Astrocyte (in vitro differentiated cells and primary cell): ENCODE measurements around the gene RAB8B. TPM values are rescaled to one million over a fixed set of nuclear protein-coding genes. Genes with fewer than 3 reads are reported as not detected.

Source experiments
- DNase-seq: peaks from one replicate; pipeline ENCODE4 v3.0.0-alpha.2; 2010; ENCODE audit warnings: low read depth
- FAIRE-seq: peaks from 2 replicates; lab custom pipeline; 2011; peaks lifted over from hg19 to GRCh38; lab: Jason Lieb, UNC
- H2AFZ ChIP-seq: 2 replicates; pipeline ENCODE4 v1.6.0; 2012; ENCODE audit warnings: low read depth, low read length, inconsistent platforms
- H3K27ac ChIP-seq: 2 replicates; pipeline ENCODE4 v1.5.1; 2011; ENCODE audit warnings: low read depth, low read length, inconsistent platforms
- H3K27me3 ChIP-seq: 2 replicates; pipeline ENCODE4 v1.6.0; 2011; ENCODE audit warnings: low read length, inconsistent platforms; ENCODE audit not compliant: insufficient read depth
- H3K36me3 ChIP-seq: 2 replicates; pipeline ENCODE4 v1.5.1; 2011; ENCODE audit warnings: low read length, inconsistent platforms; ENCODE audit not compliant: insufficient read depth
- H3K4me1 ChIP-seq: 2 replicates; pipeline ENCODE4 v1.5.1; 2011; ENCODE audit warnings: low read length, inconsistent platforms; ENCODE audit not compliant: insufficient read depth
- H3K4me2 ChIP-seq: 2 replicates; pipeline ENCODE4 v1.6.0; 2012; ENCODE audit warnings: low read length, inconsistent platforms
- H3K4me3 ChIP-seq: 2 replicates; pipeline ENCODE4 v1.5.1; 2011; ENCODE audit warnings: low read depth, mild to moderate bottlenecking, low read length, inconsistent platforms; ENCODE audit not compliant: insufficient read depth
- H3K79me2 ChIP-seq: 2 replicates; pipeline ENCODE4 v1.6.0; 2012; ENCODE audit warnings: mild to moderate bottlenecking, low read length, inconsistent platforms; ENCODE audit not compliant: insufficient read depth
- H3K9ac ChIP-seq: 2 replicates; pipeline ENCODE4 v1.6.0; 2012; ENCODE audit warnings: mild to moderate bottlenecking, low read length, inconsistent platforms
- H3K9me3 ChIP-seq: 2 replicates; pipeline ENCODE4 v1.5.1; 2012; ENCODE audit warnings: low read depth, mild to moderate bottlenecking, low read length, inconsistent platforms; ENCODE audit not compliant: insufficient read depth
- H4K20me1 ChIP-seq: 2 replicates; pipeline ENCODE4 v1.6.0; 2012; ENCODE audit warnings: low read length, inconsistent platforms; ENCODE audit not compliant: insufficient read depth
- H3K27ac Mint-ChIP-seq: one replicate; pipeline ENCODE4 v1.8.0; 2021; ENCODE audit warnings: mild to moderate bottlenecking, mixed read lengths; ENCODE audit not compliant: unreplicated experiment
- H3K27me3 Mint-ChIP-seq: one replicate; pipeline ENCODE4 v1.8.0; 2021; ENCODE audit warnings: low read depth, mixed read lengths; ENCODE audit not compliant: unreplicated experiment
- H3K36me3 Mint-ChIP-seq: one replicate; pipeline ENCODE4 v1.8.0; 2021; ENCODE audit warnings: low read depth, mixed read lengths; ENCODE audit not compliant: unreplicated experiment
- H3K4me1 Mint-ChIP-seq: one replicate; pipeline ENCODE4 v1.8.0; 2021; ENCODE audit warnings: low read depth, mixed read lengths; ENCODE audit not compliant: unreplicated experiment
- H3K4me3 Mint-ChIP-seq: one replicate; pipeline ENCODE4 v1.8.0; 2021; ENCODE audit warnings: mild to moderate bottlenecking, moderate library complexity, mixed read lengths; ENCODE audit not compliant: unreplicated experiment
- H3K9me3 Mint-ChIP-seq: one replicate; pipeline ENCODE4 v1.8.0; 2021; ENCODE audit warnings: mild to moderate bottlenecking, mixed read lengths; ENCODE audit not compliant: unreplicated experiment
- EZH2 ChIP-seq: IDR thresholded peaks from 2 replicates; pipeline ENCODE4 v1.6.1; 2012; ENCODE audit warnings: mild to moderate bottlenecking, low read length, inconsistent platforms; ENCODE audit not compliant: insufficient read depth
- total RNA-seq: library from RNA; stranded (reverse); gene quantifications from 2 replicates; pipeline ENCODE4 v1.2.1, GENCODE V29; 2021
- TF ChIP-seq, protein P1 (sequence below): IDR thresholded peaks from 2 replicates; pipeline ENCODE4 v1.5.1; 2011; ENCODE audit warnings: low read depth, mild to moderate bottlenecking, inconsistent platforms, low read length, moderate library complexity; ENCODE audit not compliant: insufficient read depth

RAB8B gene
- total RNA-seq, 1 donor from 2014 or later, result 49.3 TPM

DNA sequence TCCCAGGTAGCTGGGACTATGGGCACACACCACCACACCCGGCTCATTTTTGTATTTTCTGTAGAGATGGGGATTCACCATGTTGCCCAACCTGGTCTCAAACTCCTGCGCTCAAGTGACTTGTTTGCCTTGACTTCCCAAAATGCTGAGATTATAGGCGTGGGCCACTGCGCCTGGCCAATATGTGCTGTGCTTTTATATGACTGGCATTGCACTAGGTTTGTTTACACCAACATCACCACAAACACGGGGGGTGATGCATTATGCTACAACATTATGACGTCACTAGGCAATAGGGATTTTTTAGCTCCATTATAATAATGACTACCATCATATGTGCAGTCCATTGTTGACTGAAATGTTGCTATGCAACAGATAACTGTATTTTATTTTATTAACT is 94.9 kb downstream of the RAB8B start:
- Mint-ChIP-seq H3K9me3 (no peaks in the 10 kb centered on the region), H3K27me3 (no peaks in the 10 kb centered on the region), H3K27ac (no peak overlapping the region), H3K36me3 (peaks cover 7% of the 10 kb centered on the region), H3K4me3 (no peak overlapping the region), H3K4me1 (peaks cover 14% of the 10 kb centered on the region)
- Histone ChIP-seq H3K27ac (no peak overlapping the region), H2AFZ (no peak overlapping the region), H3K9ac (no peak overlapping the region), H3K36me3 (peaks cover 9% of the 10 kb centered on the region), H3K4me1 (peaks cover 7% of the 10 kb centered on the region), H3K27me3 (no peaks in the 10 kb centered on the region), H4K20me1 (no peaks in the 10 kb centered on the region), H3K4me2 (no peak overlapping the region), H3K79me2 (no peaks in the 10 kb centered on the region), H3K4me3 (no peak overlapping the region), H3K9me3 (no peaks in the 10 kb centered on the region)
- DNase-seq (no peak), FAIRE-seq (no peak)
- TF ChIP-seq EZH2, result no peak
- TF ChIP-seq, protein P1, sequence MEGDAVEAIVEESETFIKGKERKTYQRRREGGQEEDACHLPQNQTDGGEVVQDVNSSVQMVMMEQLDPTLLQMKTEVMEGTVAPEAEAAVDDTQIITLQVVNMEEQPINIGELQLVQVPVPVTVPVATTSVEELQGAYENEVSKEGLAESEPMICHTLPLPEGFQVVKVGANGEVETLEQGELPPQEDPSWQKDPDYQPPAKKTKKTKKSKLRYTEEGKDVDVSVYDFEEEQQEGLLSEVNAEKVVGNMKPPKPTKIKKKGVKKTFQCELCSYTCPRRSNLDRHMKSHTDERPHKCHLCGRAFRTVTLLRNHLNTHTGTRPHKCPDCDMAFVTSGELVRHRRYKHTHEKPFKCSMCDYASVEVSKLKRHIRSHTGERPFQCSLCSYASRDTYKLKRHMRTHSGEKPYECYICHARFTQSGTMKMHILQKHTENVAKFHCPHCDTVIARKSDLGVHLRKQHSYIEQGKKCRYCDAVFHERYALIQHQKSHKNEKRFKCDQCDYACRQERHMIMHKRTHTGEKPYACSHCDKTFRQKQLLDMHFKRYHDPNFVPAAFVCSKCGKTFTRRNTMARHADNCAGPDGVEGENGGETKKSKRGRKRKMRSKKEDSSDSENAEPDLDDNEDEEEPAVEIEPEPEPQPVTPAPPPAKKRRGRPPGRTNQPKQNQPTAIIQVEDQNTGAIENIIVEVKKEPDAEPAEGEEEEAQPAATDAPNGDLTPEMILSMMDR, result no peak

DNA sequence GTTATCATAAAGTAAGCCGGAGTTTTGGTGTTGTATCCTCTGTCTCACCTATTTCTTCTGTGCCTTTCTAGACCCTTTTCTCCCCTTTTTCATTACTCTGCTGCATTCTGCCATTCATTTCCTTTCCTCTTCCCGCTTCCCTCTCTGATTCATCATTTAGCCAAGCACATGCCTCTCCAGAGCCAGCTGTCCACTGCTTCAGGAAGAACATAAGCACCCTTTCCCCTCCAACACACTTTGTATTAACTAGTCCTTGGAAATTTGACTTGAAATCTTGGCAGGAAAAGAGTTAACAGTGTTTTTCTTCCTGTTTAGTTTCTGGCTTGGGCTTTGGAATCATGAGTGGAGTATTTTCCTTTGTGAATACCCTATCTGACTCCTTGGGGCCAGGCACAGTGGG is 97.7 kb downstream of the RAB8B start:
- Histone ChIP-seq H3K36me3 (peaks cover 6% of the 10 kb centered on the region), H3K27ac (no peak overlapping the region), H4K20me1 (no peaks in the 10 kb centered on the region), H3K27me3 (no peaks in the 10 kb centered on the region), H3K4me1 (peaks cover 22% of the 10 kb centered on the region), H3K4me3 (no peak overlapping the region), H3K9me3 (no peaks in the 10 kb centered on the region), H3K4me2 (peak overlapping the region; percentile 45), H2AFZ (no peak overlapping the region), H3K79me2 (no peaks in the 10 kb centered on the region), H3K9ac (peak overlapping the region; percentile 17)
- peaks cover 21% of the 10 kb centered on the region for H3K4me1 Mint-ChIP-seq
- TF ChIP-seq, protein P1, result no peak
- no peak for TF ChIP-seq EZH2
- H3K27ac Mint-ChIP-seq, result no peak overlapping the region
- DNase-seq (no peak), FAIRE-seq (no peak)
- H3K36me3 Mint-ChIP-seq, result peaks cover 8% of the 10 kb centered on the region
- no peaks in the 10 kb centered on the region for H3K27me3 Mint-ChIP-seq
- no peaks in the 10 kb centered on the region for H3K9me3 Mint-ChIP-seq
- H3K4me3 Mint-ChIP-seq, result no peak overlapping the region

DNA sequence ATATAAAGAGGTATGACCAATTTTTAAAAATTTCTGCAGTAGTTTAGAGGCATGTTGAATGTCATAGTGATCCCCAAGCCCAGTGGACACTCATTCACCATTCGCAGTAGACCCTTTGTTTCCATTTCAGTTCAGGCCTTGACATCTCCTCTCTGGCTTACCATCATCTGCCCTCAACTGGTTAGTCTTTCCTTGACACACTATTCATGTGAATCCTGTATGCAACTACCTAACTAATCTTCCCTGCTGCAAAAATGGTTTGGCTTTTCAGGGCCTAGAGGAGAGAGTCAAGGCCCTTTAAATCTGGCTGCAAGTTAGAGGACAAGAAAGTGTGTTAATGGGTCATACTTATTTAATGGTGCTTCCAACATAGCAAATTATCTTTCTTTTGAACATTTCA is 98.9 kb downstream of the RAB8B start:
- H3K9me3 Mint-ChIP-seq, result no peaks in the 10 kb centered on the region

More for the DNA sequence above, 98.9 kb downstream of the RAB8B start:
- Histone ChIP-seq H3K27me3 (no peaks in the 10 kb centered on the region), H3K9ac (peak overlapping the region; percentile 10), H3K4me3 (no peak overlapping the region), H3K4me2 (no peak overlapping the region), H3K36me3 (peaks cover 6% of the 10 kb centered on the region), H3K9me3 (no peaks in the 10 kb centered on the region), H2AFZ (no peak overlapping the region), H4K20me1 (no peaks in the 10 kb centered on the region), H3K27ac (peak overlapping the region; percentile 21), H3K4me1 (peaks cover 25% of the 10 kb centered on the region), H3K79me2 (no peaks in the 10 kb centered on the region)
- DNase-seq (no peak), FAIRE-seq (no peak)
- no peaks in the 10 kb centered on the region for H3K27me3 Mint-ChIP-seq
- TF ChIP-seq EZH2, result no peak
- TF ChIP-seq, protein P1, result no peak
- H3K27ac Mint-ChIP-seq, result no peak overlapping the region
- H3K4me1 Mint-ChIP-seq, result peaks cover 24% of the 10 kb centered on the region
- H3K4me3 Mint-ChIP-seq, result no peak overlapping the region
- peaks cover 8% of the 10 kb centered on the region for H3K36me3 Mint-ChIP-seq
